IMR-90 (cell line): Measurements from ENCODE around the gene TTBK2. TPM values are rescaled to one million over a fixed set of nuclear protein-coding genes. Genes with fewer than 3 reads are reported as not detected.

Experiments used
- ATAC-seq: fragments of 200-7000 bp; cut with Tn5 transposase; 2 replicates; pipeline ENCODE4 v1.9.1; 2020; ENCODE audit warnings: low read depth, mild to moderate bottlenecking, moderate library complexity
- BruUV-seq: library from RNA; stranded (reverse); fragments of 400-500 nt; replicated peaks from 2 replicates; lab custom pipeline; 2021; lab: Mats Ljungman, UMichigan
- CTCF ChIA-PET: fragments of 300-600 bp; formaldehyde crosslinking; extraction: SDS; loops from one replicate; lab custom pipeline; 2021; ENCODE audit warnings: antibody characterized with exemption; lab: Yijun Ruan, JAX
- POLR2A ChIA-PET: fragments of 300-600 bp; sonication (Branson Sonifier 250); formaldehyde crosslinking; loops from one replicate; lab custom pipeline; 2022; ENCODE audit warnings: antibody characterized with exemption; ENCODE audit not compliant: unreplicated experiment; lab: Charles Lee
- DNase-seq: peaks from one replicate; pipeline ENCODE4 v3.0.0; 2013
- H2AFZ ChIP-seq: replicated peaks from 2 replicates; pipeline ENCODE3; 2013; ENCODE audit warnings: low read length, mild to moderate bottlenecking; ENCODE audit not compliant: poor library complexity
- H2AK5ac ChIP-seq: 2 replicates; pipeline ENCODE4 v1.6.1; 2013; ENCODE audit warnings: low read depth, low read length, inconsistent platforms
- H2AK9ac ChIP-seq: replicated peaks from 2 replicates; pipeline ENCODE3; 2013; ENCODE audit warnings: mild to moderate bottlenecking, low read depth, low read length, moderate library complexity; ENCODE audit not compliant: poor library complexity
- H2BK120ac ChIP-seq: 2 replicates; pipeline ENCODE4 v1.6.1; 2013; ENCODE audit warnings: low read depth, low read length, inconsistent platforms
- H2BK15ac ChIP-seq: 3 replicates; pipeline ENCODE4 v1.6.1; 2013; ENCODE audit warnings: low read depth, low read length, inconsistent platforms
- H2BK20ac ChIP-seq: 2 replicates; pipeline ENCODE4 v1.6.1; 2013; ENCODE audit warnings: low read depth, mild to moderate bottlenecking, inconsistent platforms, low read length, moderate library complexity
- H2BK5ac ChIP-seq: 2 replicates; pipeline ENCODE4 v1.6.1; 2013; ENCODE audit warnings: mild to moderate bottlenecking, low read depth, low read length, inconsistent platforms; ENCODE audit not compliant: poor library complexity, severe bottlenecking
- H3K14ac ChIP-seq: replicated peaks from 2 replicates; pipeline ENCODE4 v1.6.1; 2013; ENCODE audit warnings: low read depth, low read length, inconsistent platforms
- H3K18ac ChIP-seq: 2 replicates; pipeline ENCODE4 v1.6.1; 2013; ENCODE audit warnings: low read depth, low read length, control low read depth
- H3K23ac ChIP-seq: 2 replicates; pipeline ENCODE4 v1.6.1; 2013; ENCODE audit warnings: low read depth, low read length, inconsistent platforms
- H3K27ac ChIP-seq: 2 replicates; pipeline ENCODE4 v1.5.1; 2013; ENCODE audit warnings: mild to moderate bottlenecking, control low read depth, low read length; ENCODE audit not compliant: insufficient read depth
- H3K27me3 ChIP-seq: 2 replicates; pipeline ENCODE4 v1.6.1; 2013; ENCODE audit warnings: low read length; ENCODE audit not compliant: control insufficient read depth, insufficient read depth
- H3K36me3 ChIP-seq: 2 replicates; pipeline ENCODE4 v1.6.1; 2013; ENCODE audit warnings: low read length, mixed read lengths; ENCODE audit not compliant: control insufficient read depth, insufficient read depth
- H3K4ac ChIP-seq: 2 replicates; pipeline ENCODE4 v1.6.1; 2013; ENCODE audit warnings: low read depth, low read length, inconsistent platforms
- H3K4me1 ChIP-seq: 2 replicates; pipeline ENCODE4 v1.6.1; 2013; ENCODE audit warnings: low read length, mixed read lengths; ENCODE audit not compliant: control insufficient read depth, insufficient read depth
- H3K4me2 ChIP-seq: 2 replicates; pipeline ENCODE4 v1.6.1; 2013; ENCODE audit warnings: low read depth, mild to moderate bottlenecking, control low read depth, low read length, moderate library complexity
- H3K4me3 ChIP-seq: 2 replicates; pipeline ENCODE4 v1.5.1; 2013; ENCODE audit warnings: low read depth, mild to moderate bottlenecking, control low read depth, low read length, moderate library complexity; ENCODE audit not compliant: insufficient read depth
- H3K56ac ChIP-seq: 2 replicates; pipeline ENCODE4 v1.6.1; 2013; ENCODE audit warnings: low read length, inconsistent platforms; ENCODE audit not compliant: insufficient read depth; ENCODE audit errors: extremely low read depth
- H3K79me1 ChIP-seq, 2 experiments: 2 replicates each; pipeline ENCODE4 v1.6.1; 2013; ENCODE audit warnings: low read length in 2 of 2, inconsistent platforms in 1 of 2, low read depth in 1 of 2
- H3K9ac ChIP-seq: 2 replicates; pipeline ENCODE4 v1.6.1; 2013; ENCODE audit warnings: low read depth, low read length, control low read depth
- H3K9me1 ChIP-seq: 2 replicates; pipeline ENCODE4 v1.6.1; 2013; ENCODE audit warnings: low read length, inconsistent platforms; ENCODE audit not compliant: insufficient read depth
- H3K9me3 ChIP-seq: 2 replicates; pipeline ENCODE4 v1.6.1; 2013; ENCODE audit warnings: low read length; ENCODE audit not compliant: control insufficient read depth, insufficient read depth
- H4K20me1 ChIP-seq: 2 replicates; pipeline ENCODE4 v1.6.1; 2013; ENCODE audit warnings: low read length, inconsistent platforms; ENCODE audit not compliant: insufficient read depth
- H4K5ac ChIP-seq: 2 replicates; pipeline ENCODE4 v1.6.1; 2013; ENCODE audit warnings: mild to moderate bottlenecking, low read depth, low read length, control low read depth
- H4K8ac ChIP-seq, 2 experiments: 2 replicates each; pipeline ENCODE4 v1.6.1; 2013; ENCODE audit warnings: low read depth in 2 of 2, low read length in 2 of 2, control low read depth in 1 of 2, inconsistent platforms in 1 of 2
- H4K91ac ChIP-seq: 2 replicates; pipeline ENCODE4 v1.6.1; 2013; ENCODE audit warnings: low read depth, low read length, inconsistent platforms; ENCODE audit not compliant: insufficient read depth
- CEBPB ChIP-seq: IDR thresholded peaks from 2 replicates; pipeline ENCODE4 v1.6.1; 2012; ENCODE audit warnings: low read depth, low read length, improper control_type of control experiment
- RAD21 ChIP-seq: IDR thresholded peaks from 2 replicates; pipeline ENCODE4 v1.6.1; 2012; ENCODE audit warnings: low read length, improper control_type of control experiment
- SMC3 ChIP-seq: fragments of 150-350 bp; IDR thresholded peaks from 2 replicates; pipeline ENCODE4 v1.6.1; 2016; ENCODE audit warnings: low read depth, mild to moderate bottlenecking, antibody characterized with exemption, low read length, moderate library complexity
- WGBS, 2 experiments: methylation state at CpG; one replicate each; pipeline versions ENCODE4 v1.1.5 to v1.1.7; 2013; ENCODE audit warnings: missing lambda C conversion rate in 2 of 2; ENCODE audit not compliant: insufficient read length in 1 of 2; ENCODE audit errors: extremely low coverage in 2 of 2; 5-methylcytosine and 5-hydroxymethylcytosine counted together
- dilution Hi-C: fragments of 300-500 bp; cut with HindIII; formaldehyde crosslinking; loops from one replicate; pipeline ENCODE4 v1.14.3; 2018; ENCODE audit warnings: low sequenced_read_pairs; ENCODE audit not compliant: unreplicated experiment
- in situ Hi-C: fragments of 300-500 bp; cut with MboI; formaldehyde crosslinking; loops from 3 replicates; pipeline ENCODE4 v1.14.3; 2019; ENCODE audit warnings: low sequenced_read_pairs, inconsistent platforms, mixed read lengths
- intact Hi-C: fragments of 100-400 bp; cut with micrococcal nuclease; formaldehyde crosslinking; loops from 2 replicates; pipeline ENCODE4 v1.10.0; 2022
- polyA plus RNA-seq, 3 experiments: library from polyadenylated mRNA; depleted of rRNA; stranded (reverse); fragments of >200 nt; gene quantifications; 2 replicates each; pipeline ENCODE4 v1.2.3, GENCODE V29; 2012; ENCODE audit warnings: low replicate concordance in 1 of 3
- total RNA-seq: library from RNA; depleted of rRNA; stranded (reverse); fragments of >200 nt; gene quantifications from 2 replicates; pipeline ENCODE4 v1.2.3, GENCODE V29; 2012

TTBK2 gene
- total and polyA plus RNA-seq, 2 of the 4 experiments (the other 2 are of a cell fraction) = 2.4 to 3.2 TPM

GRCh38 chr15:42911058-42911592 lies 9.5 kb downstream of the TTBK2 start:
- no CpG with 5 or more reads among the region's 5 CpGs for WGBS, 2 experiments
- no peak overlapping the region for H2BK5ac ChIP-seq

More at GRCh38 chr15:42911058-42911592, 9.5 kb downstream of the TTBK2 start:
- Histone ChIP-seq H2BK15ac (0 out of 3 replicates have a peak overlapping the region, but pooled peaks have one; percentile 23), H4K91ac (no peak overlapping the region), H2BK120ac (no peak overlapping the region; the same call in 1 of the 2 replicates), H3K79me1 (peaks cover 17 to 52% of the 10 kb centered on the region in 2 experiments), H3K14ac (peak overlapping the region; percentile 55; the same call in 1 of the 2 replicates), H2AK5ac (no peak overlapping the region; the same call in 1 of the 2 replicates), H2AK9ac (no peak overlapping the region), H3K56ac (no peak overlapping the region), H3K9me1 (0 out of 2 replicates have a peak, but pooled peaks cover 2% of the 10 kb centered on the region), H3K27me3 (no peaks in the 10 kb centered on the region), H3K27ac (no peak overlapping the region), H3K9ac (no peak overlapping the region), H2AFZ (no peak overlapping the region), H3K4me1 (peaks cover 3% of the 10 kb centered on the region), H3K9me3 (no peaks in the 10 kb centered on the region), H4K8ac (peak overlapping the region in 1 of 2 experiments; percentile 40; a peak in 1 of 4 replicates), H3K18ac (no peak overlapping the region), H4K5ac (no peak overlapping the region), H2BK20ac (peak overlapping the region; percentile 57; the same call in 1 of the 2 replicates), H3K4me2 (no peak overlapping the region), H3K23ac (no peak overlapping the region), H3K4me3 (no peak overlapping the region), H4K20me1 (peaks cover 5% of the 10 kb centered on the region; the same call in 1 of the 2 replicates), H3K36me3 (no peaks in the 10 kb centered on the region), H3K4ac (no peak overlapping the region)
- POLR2A ChIA-PET = no interaction called here
- dilution Hi-C loops = no loop called here
- peak; percentile 27; the same call in 1 of the 2 replicates for ATAC-seq
- CTCF ChIA-PET = no interaction called here
- intact Hi-C loops = no loop called here
- DNase-seq = peak; percentile 46
- in situ Hi-C loops = no loop called here
- TF ChIP-seq RAD21 (no peak), CEBPB (peak; percentile 61; the same call in 1 of the 2 replicates), SMC3 (no peak)
- BruUV-seq = no TSS peak
